Spleen (tissue), 11 donors: ENCODE measurements around the gene ERG28. TPM values are rescaled to one million over a fixed set of nuclear protein-coding genes. Genes with fewer than 3 reads are reported as not detected.

Experiments
- DNase-seq: peaks from one replicate; pipeline ENCODE4 v3.0.0-alpha.2; 2020
- H3K27ac ChIP-seq, 8 donors: fragments of 200-600 bp; sonication (generic) in 7 of 8; 1 replicate in 4 of 8; 2 replicates in 4 of 8; pipeline versions ENCODE4 v1.5.0 to v1.8.0; 2016 to 2021; ENCODE audit warnings: inconsistent platforms in 4 of 8, mild to moderate bottlenecking in 4 of 8, moderate library complexity in 1 of 8
- H3K27me3 ChIP-seq, 7 donors: fragments of 200-600 bp; sonication (generic) in 6 of 7; replicated peaks in 1 of 7; 1 replicate in 4 of 7; 2 replicates in 3 of 7; pipeline versions ENCODE4 v1.5.0 to v1.8.0; 2016 to 2021; ENCODE audit warnings: inconsistent platforms in 3 of 7, mild to moderate bottlenecking in 1 of 7
- H3K36me3 ChIP-seq, 6 donors: fragments of 200-600 bp; sonication (generic) in 5 of 6; 1 replicate in 4 of 6; 2 replicates in 2 of 6; pipeline versions ENCODE4 v1.5.0 to v1.8.0; 2016 to 2021; ENCODE audit warnings: inconsistent platforms in 2 of 6
- H3K4me1 ChIP-seq, 6 donors: fragments of 200-600 bp; sonication (generic) in 5 of 6; 1 replicate in 3 of 6; 2 replicates in 3 of 6; pipeline versions ENCODE4 v1.5.0 to v1.8.0; 2016 to 2021; ENCODE audit warnings: inconsistent platforms in 3 of 6
- H3K4me3 ChIP-seq, 8 donors: fragments of 200-600 bp; sonication (generic) in 7 of 8; 1 replicate in 4 of 8; 2 replicates in 4 of 8; pipeline versions ENCODE4 v1.5.0 to v1.8.0; 2016 to 2021; ENCODE audit warnings: inconsistent platforms in 4 of 8, mild to moderate bottlenecking in 4 of 8, moderate library complexity in 2 of 8
- H3K9me3 ChIP-seq, 8 donors: fragments of 200-600 bp; sonication (generic) in 7 of 8; 1 replicate in 4 of 8; 2 replicates in 4 of 8; pipeline versions ENCODE4 v1.5.0 to v1.8.0; 2016 to 2021; ENCODE audit warnings: inconsistent platforms in 4 of 8
- CTCF ChIP-seq, 11 experiments: fragments of 200-600 bp in 7 of 11; fragments of 450-650 bp in 4 of 11; sonication (generic) in 4 of 11; IDR thresholded peaks in 8 of 11; conservative IDR thresholded peaks in 3 of 11; 1 replicate in 7 of 11; 2 replicates in 4 of 11; pipeline versions ENCODE4 v1.4.0 to v1.8.0; 2016 to 2021; ENCODE audit warnings: antibody characterized with exemption in 11 of 11, inconsistent platforms in 4 of 11, mild to moderate bottlenecking in 1 of 11
- POLR2A ChIP-seq, 3 donors: fragments of 450-650 bp; IDR thresholded peaks; one replicate each; pipeline ENCODE4 v1.5.1; 2017; ENCODE audit warnings: antibody characterized with exemption in 3 of 3, mild to moderate bottlenecking in 1 of 3
- POLR2AphosphoS5 ChIP-seq, 3 donors: sonication (generic); formaldehyde crosslinking; IDR thresholded peaks; one replicate each; pipeline ENCODE4 v1.5.1; 2017; ENCODE audit warnings: antibody characterized with exemption in 3 of 3
- WGBS, 5 donors: extraction: QIAGEN DNeasy Blood & Tissue Kit in 3 of 5; methylation state at CpG; one replicate each; pipeline versions ENCODE4 v1.1.5 to v1.1.7; 2013 to 2018; 5-methylcytosine and 5-hydroxymethylcytosine counted together
- intact Hi-C: fragments of 100-400 bp; cut with DNase I; formaldehyde crosslinking; loops from one replicate; pipeline ENCODE4 v1.15.0; 2023; ENCODE audit warnings: low total_unique reads
- polyA plus RNA-seq, 3 donors: library from polyadenylated mRNA; stranded (reverse); fragments of 200-250 nt; gene quantifications; one replicate each; pipeline ENCODE4 v1.2.1, GENCODE V29; 2013
- total RNA-seq, 7 donors: library from RNA; depleted of rRNA in 3 of 7; stranded (reverse); fragments of >200 nt in 3 of 7; fragmentation: NEBNext Ultra II Directional in 4 of 7; extraction: Animal tissue kit (Norgen Biotek cat#: 25700) in 4 of 7; gene quantifications; one replicate each; pipeline versions ENCODE4 v1.1.0 to v1.2.1, GENCODE V29; 2016 to 2021
- donor health status: healthy with polysubstance abuse.
- donor health status: DM: no; HTN: no; CAD: no; lungs with moderate emphysema.
- donor health status: DM: no; HTN: no; CAD: no.
- donor health status: Bipolar disorder and iron deficiency.
- donor health status: healthy.
- donor health status: DM: no; HTN: no; CAD: no.
- donor health status: DM: yes; HTN: yes; CAD: no.

Gene ERG28
- total and polyA plus RNA-seq, 10 donors = 6.1 to 11.1 (median 7.8) TPM

DNA sequence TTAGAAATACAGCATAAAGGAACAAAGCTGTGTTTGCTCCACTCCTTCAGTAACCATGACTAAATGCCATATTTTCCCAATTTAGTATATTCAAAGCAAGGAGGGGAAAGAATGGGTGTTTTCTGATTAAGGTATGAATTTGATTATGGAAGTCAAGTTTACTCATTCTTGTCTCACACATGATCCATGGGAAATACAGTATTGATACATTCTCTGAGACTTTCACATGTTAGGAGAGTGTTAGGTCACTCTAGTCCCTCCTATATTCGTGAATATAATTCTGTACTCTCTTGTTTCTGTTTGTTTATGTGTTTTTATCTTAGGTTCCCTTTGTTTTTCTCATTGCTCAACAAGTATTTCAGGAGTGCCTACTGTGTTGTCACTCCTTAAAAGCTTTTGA is 42.8 kb upstream of the ERG28 start:
- WGBS, 5 donors = 81 to 100% (median 92%) methylated on average over 1 of the region's 1 CpG
- H3K9me3 ChIP-seq = no peaks in the 10 kb centered on the region
- H3K27ac ChIP-seq = no peak overlapping the region
- intact Hi-C loops = no loop called here
- H3K4me3 ChIP-seq = no peak overlapping the region
- DNase-seq = no peak
- peaks cover 0 to 79% (median 12%) of the 10 kb centered on the region in 6 donors for H3K36me3 ChIP-seq
- H3K27me3 ChIP-seq = no peaks in the 10 kb centered on the region
- H3K4me1 ChIP-seq = no peaks in the 10 kb centered on the region
- TF ChIP-seq POLR2A (IDR thresholded peaks at IDR 0.05) (no peak), CTCF (IDR thresholded peaks at IDR 0.05 in 8 of 11, conservative IDR thresholded peaks at IDR 0.05 in 3 of 11) (no peak), POLR2AphosphoS5 (IDR thresholded peaks at IDR 0.05) (no peak)

DNA sequence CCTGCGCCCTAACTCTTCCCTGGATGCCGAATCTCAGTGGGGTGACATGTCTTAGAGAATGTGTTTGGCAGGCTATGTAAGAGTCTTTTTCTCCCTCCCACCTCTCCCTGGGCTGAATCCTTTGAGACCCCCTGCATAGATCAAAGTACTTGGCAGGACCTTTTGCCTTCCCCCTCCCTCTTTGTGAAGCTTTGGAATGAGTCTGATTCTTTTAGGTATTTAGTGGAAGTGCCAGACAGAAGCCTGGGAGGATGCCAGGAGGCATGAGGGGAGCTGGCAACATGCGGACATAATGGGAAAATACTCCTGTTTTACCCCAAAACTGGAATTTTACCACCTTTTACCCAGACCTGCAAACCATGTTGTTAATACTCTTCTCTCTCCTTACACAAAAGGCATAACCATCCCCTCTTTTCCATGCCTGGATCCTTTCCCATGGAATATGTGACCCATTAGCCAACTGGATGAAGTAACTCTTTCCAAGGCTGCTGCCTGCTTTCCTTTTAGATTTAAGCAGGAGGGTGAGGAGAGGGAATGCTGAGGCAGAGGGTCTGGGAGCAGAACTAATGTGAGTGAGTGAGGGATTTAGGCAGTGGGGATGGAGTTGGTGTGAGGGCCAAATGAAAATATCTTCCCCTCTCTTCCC is 42.1 kb upstream of the ERG28 start:
- 73 to 91% (median 85%) methylated on average over 3 of the region's 3 CpGs for WGBS, 5 donors
- H3K27ac ChIP-seq = peak overlapping the region in 1 of 8 donors; percentile 1
- TF ChIP-seq POLR2AphosphoS5 (IDR thresholded peaks at IDR 0.05) = no peak
- TF ChIP-seq CTCF (IDR thresholded peaks at IDR 0.05 in 8 of 11, conservative IDR thresholded peaks at IDR 0.05 in 3 of 11) = no peak
- TF ChIP-seq POLR2A (IDR thresholded peaks at IDR 0.05) = no peak
- peaks cover 0 to 5% (median 1%) of the 10 kb centered on the region in 6 donors for H3K4me1 ChIP-seq
- no peak overlapping the region for H3K4me3 ChIP-seq
- intact Hi-C loops = no loop called here
- no peaks in the 10 kb centered on the region for H3K9me3 ChIP-seq
- H3K27me3 ChIP-seq = no peaks in the 10 kb centered on the region
- no peak for DNase-seq
- H3K36me3 ChIP-seq = peaks cover 0 to 78% (median 11%) of the 10 kb centered on the region in 6 donors

GRCh38 chr14:75702122-75702521 is 41.4 kb upstream of the ERG28 start:
- H3K27ac ChIP-seq = no peak overlapping the region
- WGBS, 5 donors = 71 to 85% (median 81%) methylated on average over 2 of the region's 2 CpGs

More at GRCh38 chr14:75702122-75702521, 41.4 kb upstream of the ERG28 start:
- Histone ChIP-seq H3K9me3 (no peaks in the 10 kb centered on the region), H3K4me3 (no peak overlapping the region), H3K36me3 (peaks cover 0 to 74% (median 11%) of the 10 kb centered on the region in 6 donors), H3K27me3 (no peaks in the 10 kb centered on the region), H3K4me1 (peaks cover 0 to 11% (median 3%) of the 10 kb centered on the region in 6 donors)
- TF ChIP-seq POLR2A (IDR thresholded peaks at IDR 0.05) = no peak
- no peak for TF ChIP-seq POLR2AphosphoS5 (IDR thresholded peaks at IDR 0.05)
- TF ChIP-seq CTCF (IDR thresholded peaks at IDR 0.05 in 8 of 11, conservative IDR thresholded peaks at IDR 0.05 in 3 of 11) = no peak
- intact Hi-C loops = no loop called here
- no peak for DNase-seq
